Measurements from ENCODE around the gene INTS11. TPM values are rescaled to one million over a fixed set of nuclear protein-coding genes. Genes with fewer than 3 reads are reported as not detected.

INTS11 gene
- total RNA-seq, 1 donor from 2014 or later: 94.2 TPM

- TF ChIP-seq, protein P1, sequence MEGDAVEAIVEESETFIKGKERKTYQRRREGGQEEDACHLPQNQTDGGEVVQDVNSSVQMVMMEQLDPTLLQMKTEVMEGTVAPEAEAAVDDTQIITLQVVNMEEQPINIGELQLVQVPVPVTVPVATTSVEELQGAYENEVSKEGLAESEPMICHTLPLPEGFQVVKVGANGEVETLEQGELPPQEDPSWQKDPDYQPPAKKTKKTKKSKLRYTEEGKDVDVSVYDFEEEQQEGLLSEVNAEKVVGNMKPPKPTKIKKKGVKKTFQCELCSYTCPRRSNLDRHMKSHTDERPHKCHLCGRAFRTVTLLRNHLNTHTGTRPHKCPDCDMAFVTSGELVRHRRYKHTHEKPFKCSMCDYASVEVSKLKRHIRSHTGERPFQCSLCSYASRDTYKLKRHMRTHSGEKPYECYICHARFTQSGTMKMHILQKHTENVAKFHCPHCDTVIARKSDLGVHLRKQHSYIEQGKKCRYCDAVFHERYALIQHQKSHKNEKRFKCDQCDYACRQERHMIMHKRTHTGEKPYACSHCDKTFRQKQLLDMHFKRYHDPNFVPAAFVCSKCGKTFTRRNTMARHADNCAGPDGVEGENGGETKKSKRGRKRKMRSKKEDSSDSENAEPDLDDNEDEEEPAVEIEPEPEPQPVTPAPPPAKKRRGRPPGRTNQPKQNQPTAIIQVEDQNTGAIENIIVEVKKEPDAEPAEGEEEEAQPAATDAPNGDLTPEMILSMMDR (IDR thresholded peaks at IDR 0.05; ENCODE audit: insufficient read depth, low read length, poor library complexity, severe bottlenecking): no peak
- H3K4me3 ChIP-seq (ENCODE audit: low read depth, low read length): no peak overlapping the region
- DNase-seq (ENCODE audit: low read depth): no peak
- no peaks in the 10 kb centered on the region for H3K36me3 ChIP-seq (ENCODE audit: control insufficient read depth, insufficient read depth, low read length)
- no peaks in the 10 kb centered on the region for H3K27me3 ChIP-seq (ENCODE audit: control insufficient read depth, insufficient read depth, low read length)
Observed at GRCh38 chr1:1297802-1298424, 26.5 kb downstream of the INTS11 start.

DNA sequence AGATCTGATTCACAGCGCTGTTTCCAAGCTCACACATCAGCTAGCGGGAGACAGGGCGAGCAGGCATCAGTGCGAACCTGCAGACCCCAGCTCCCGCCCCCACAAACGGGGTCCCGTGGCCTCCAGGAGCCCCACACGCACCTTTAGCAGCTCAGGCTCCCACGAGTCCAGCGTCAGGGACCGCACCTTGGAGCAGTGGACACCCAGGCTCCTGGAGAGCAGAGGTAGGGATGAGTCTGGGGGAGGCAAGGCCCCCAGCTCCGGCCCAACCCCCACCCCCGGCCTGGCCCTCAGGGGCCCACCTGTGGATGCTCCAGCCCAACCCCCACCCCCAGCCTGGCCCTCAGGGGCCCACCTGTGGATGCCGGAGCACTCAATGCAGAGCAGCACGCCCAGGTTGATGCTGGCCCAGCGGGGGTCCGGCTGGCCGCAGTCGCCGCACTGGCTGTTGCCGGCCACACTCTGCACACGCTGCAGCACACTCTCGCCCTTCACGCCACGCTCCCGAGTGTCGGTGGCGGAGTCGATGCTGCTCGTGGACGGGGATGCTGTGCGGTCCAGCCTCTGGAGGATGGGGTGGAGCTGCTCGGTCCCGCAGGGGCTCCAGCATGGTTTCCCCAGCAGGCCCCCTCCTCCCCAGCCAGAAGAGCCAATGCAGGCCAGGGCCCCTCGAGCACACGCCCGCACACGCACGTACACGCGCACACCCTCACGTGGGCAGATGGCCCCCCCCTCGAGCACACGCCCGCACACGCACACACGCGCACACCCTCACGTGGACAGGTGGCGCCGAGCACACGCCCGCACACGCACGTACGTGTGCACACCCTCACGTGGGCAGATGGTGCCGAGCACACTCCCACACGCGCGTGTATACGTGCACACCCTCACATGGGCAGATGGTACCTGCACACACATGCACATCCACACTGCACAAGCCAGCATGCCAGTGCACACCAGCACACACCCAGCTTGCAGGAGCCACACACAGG lies 28.1 kb downstream of the INTS11 start:
- Histone ChIP-seq H3K27me3 (ENCODE audit: control insufficient read depth, insufficient read depth, low read length) (no peaks in the 10 kb centered on the region), H3K36me3 (ENCODE audit: control insufficient read depth, insufficient read depth, low read length) (no peaks in the 10 kb centered on the region), H3K4me3 (ENCODE audit: low read depth, low read length) (no peak overlapping the region)
- TF ChIP-seq, protein P1 (IDR thresholded peaks at IDR 0.05; ENCODE audit: insufficient read depth, low read length, poor library complexity, severe bottlenecking): no peak
- DNase-seq (ENCODE audit: low read depth): no peak

GRCh38 chr1:1295154-1295923 lies 29.1 kb downstream of the INTS11 start:
- Histone ChIP-seq H3K4me3 (ENCODE audit: low read depth, low read length) (no peak overlapping the region), H3K27me3 (ENCODE audit: control insufficient read depth, insufficient read depth, low read length) (peaks cover 5% of the 10 kb centered on the region), H3K36me3 (ENCODE audit: control insufficient read depth, insufficient read depth, low read length) (no peaks in the 10 kb centered on the region)
- no peak for DNase-seq (ENCODE audit: low read depth)
- TF ChIP-seq, protein P1 (IDR thresholded peaks at IDR 0.05; ENCODE audit: insufficient read depth, low read length, poor library complexity, severe bottlenecking): no peak

- Histone ChIP-seq H3K36me3 (ENCODE audit: control insufficient read depth, insufficient read depth, low read length) (no peaks in the 10 kb centered on the region), H3K4me3 (ENCODE audit: low read depth, low read length) (no peak overlapping the region), H3K27me3 (ENCODE audit: control insufficient read depth, insufficient read depth, low read length) (peaks cover 5% of the 10 kb centered on the region)
- no peak for DNase-seq (ENCODE audit: low read depth)
- TF ChIP-seq, protein P1 (IDR thresholded peaks at IDR 0.05; ENCODE audit: insufficient read depth, low read length, poor library complexity, severe bottlenecking): no peak
Observed at GRCh38 chr1:1294250-1294890, 30.1 kb downstream of the INTS11 start.
